HEK293 (cell line): ENCODE measurements around the gene WDR77.

Experiments used
- CTCF ChIA-PET: fragments of 350-600 bp; formaldehyde crosslinking; extraction: SDS; loops from one replicate; lab custom pipeline; 2021; ENCODE audit warnings: antibody characterized with exemption; lab: Yijun Ruan, JAX
- POLR2A ChIA-PET: fragments of 300-600 bp; formaldehyde crosslinking; extraction: SDS; loops from one replicate; lab custom pipeline; 2020; ENCODE audit warnings: antibody characterized with exemption, inconsistent platforms; lab: Yijun Ruan, JAX
- H3K27ac ChIP-seq: fragments of 200-500 bp; sonication (Bioruptor generic); 2 replicates; pipeline ENCODE4 v1.5.1; 2014; ENCODE audit warnings: low read depth, low read length, control low read depth, inconsistent platforms; ENCODE audit errors: extremely low read depth
- H3K36me3 ChIP-seq, 2 experiments: fragments of 200-500 bp in 1 of 2; sonication (Bioruptor generic) in 1 of 2; 1 replicate in 1 of 2; 2 replicates in 1 of 2; pipeline ENCODE4 v1.5.1; 2014 to 2017; ENCODE audit warnings: inconsistent platforms in 2 of 2, low read length in 2 of 2; ENCODE audit not compliant: control insufficient read depth in 2 of 2, insufficient read depth in 1 of 2
- H3K4me1 ChIP-seq: fragments of 200-500 bp; sonication (Bioruptor generic); 2 replicates; pipeline ENCODE4 v1.5.1; 2014; ENCODE audit warnings: mild to moderate bottlenecking, low read length, inconsistent platforms; ENCODE audit not compliant: control insufficient read depth, insufficient read depth
- H3K4me3 ChIP-seq: 2 replicates; pipeline ENCODE4 v1.5.1; 2011; ENCODE audit warnings: low read depth, mild to moderate bottlenecking, control low read depth, low read length, moderate library complexity
- H3K9me3 ChIP-seq: fragments of 200-500 bp; sonication (Bioruptor generic); 2 replicates; pipeline ENCODE4 v1.5.1; 2014; ENCODE audit warnings: low read depth, low read length, inconsistent platforms; ENCODE audit not compliant: control insufficient read depth, insufficient read depth
- FEZF1 ChIP-seq: fragments of 450-650 bp; formaldehyde crosslinking; IDR thresholded peaks from 2 replicates; pipeline ENCODE4 v1.5.1; 2016; ENCODE audit warnings: missing biosample characterization, missing genetic modification characterization
- GLIS1 ChIP-seq: fragments of 450-650 bp; formaldehyde crosslinking; IDR thresholded peaks from 2 replicates; pipeline ENCODE4 v1.5.1; 2016; ENCODE audit warnings: missing biosample characterization, missing genetic modification characterization
- HOXC10 ChIP-seq: sonication (generic); formaldehyde crosslinking; IDR thresholded peaks from 2 replicates; pipeline ENCODE4 v1.8.1; 2023; ENCODE audit warnings: mild to moderate bottlenecking, missing genetic modification reagents
- MYNN ChIP-seq: fragments of 450-650 bp; formaldehyde crosslinking; IDR thresholded peaks from 2 replicates; pipeline ENCODE4 v1.5.1; 2016; ENCODE audit warnings: missing biosample characterization, missing genetic modification characterization, borderline replicate concordance
- TCF7L2 ChIP-seq: IDR thresholded peaks from 2 replicates; pipeline ENCODE4 v1.6.1; 2011; ENCODE audit warnings: low read depth, mild to moderate bottlenecking, inconsistent platforms, low read length, moderate library complexity, borderline replicate concordance
- YY1 ChIP-seq: fragments of 450-650 bp; formaldehyde crosslinking; IDR thresholded peaks from 2 replicates; pipeline ENCODE4 v1.5.1; 2018; ENCODE audit warnings: missing biosample characterization, missing genetic modification characterization
- YY2 ChIP-seq: fragments of 450-650 bp; formaldehyde crosslinking; IDR thresholded peaks from 2 replicates; pipeline ENCODE4 v1.5.1; 2016; ENCODE audit warnings: missing biosample characterization, missing genetic modification characterization
- ZBTB20 ChIP-seq: fragments of 450-650 bp; formaldehyde crosslinking; IDR thresholded peaks from 2 replicates; pipeline ENCODE4 v1.5.1; 2016; ENCODE audit warnings: missing biosample characterization, missing genetic modification characterization
- ZNF169 ChIP-seq: fragments of 450-650 bp; formaldehyde crosslinking; IDR thresholded peaks from 2 replicates; pipeline ENCODE4 v1.5.1; 2016; ENCODE audit warnings: missing biosample characterization, missing genetic modification characterization
- ZNF341 ChIP-seq: fragments of 450-650 bp; formaldehyde crosslinking; IDR thresholded peaks from 2 replicates; pipeline ENCODE4; 2016; ENCODE audit warnings: low read depth, missing biosample characterization, missing genetic modification characterization
- ZNF366 ChIP-seq: fragments of 450-650 bp; formaldehyde crosslinking; conservative IDR thresholded peaks from 2 replicates; pipeline ENCODE4 v1.5.1; 2016; ENCODE audit warnings: missing biosample characterization, missing genetic modification characterization
- ZNF394 ChIP-seq: fragments of 450-650 bp; formaldehyde crosslinking; IDR thresholded peaks from 2 replicates; pipeline ENCODE4 v1.5.1; 2016; ENCODE audit warnings: missing biosample characterization, missing genetic modification characterization, mild to moderate bottlenecking, moderate library complexity, borderline replicate concordance
- ZNF501 ChIP-seq: fragments of 450-650 bp; formaldehyde crosslinking; IDR thresholded peaks from 2 replicates; pipeline ENCODE4 v1.5.1; 2016; ENCODE audit warnings: missing biosample characterization, missing genetic modification characterization
- ZNF521 ChIP-seq: fragments of 450-650 bp; formaldehyde crosslinking; IDR thresholded peaks from 2 replicates; pipeline ENCODE4 v1.5.1; 2017; ENCODE audit warnings: missing biosample characterization, mild to moderate bottlenecking, missing genetic modification characterization
- ZNF529 ChIP-seq: fragments of 450-650 bp; formaldehyde crosslinking; IDR thresholded peaks from 2 replicates; pipeline ENCODE4 v1.5.1; 2017; ENCODE audit warnings: missing genetic modification characterization, missing biosample characterization; ENCODE audit not compliant: insufficient replicate concordance
- ZNF623 ChIP-seq: fragments of 450-650 bp; formaldehyde crosslinking; IDR thresholded peaks from 2 replicates; pipeline ENCODE4 v1.5.1; 2016; ENCODE audit warnings: missing biosample characterization, missing genetic modification characterization
- ZNF670 ChIP-seq: fragments of 450-650 bp; formaldehyde crosslinking; IDR thresholded peaks from 2 replicates; pipeline ENCODE4 v1.5.1; 2016; ENCODE audit warnings: missing biosample characterization, missing genetic modification characterization, low read depth
- ZNF747 ChIP-seq: fragments of 450-650 bp; formaldehyde crosslinking; IDR thresholded peaks from 2 replicates; pipeline ENCODE4 v1.5.1; 2016; ENCODE audit warnings: missing biosample characterization, missing genetic modification characterization
- ZNF768 ChIP-seq: fragments of 450-650 bp; formaldehyde crosslinking; IDR thresholded peaks from 2 replicates; pipeline ENCODE4 v1.5.1; 2018; ENCODE audit warnings: missing biosample characterization, mild to moderate bottlenecking, missing genetic modification characterization
- ZNF791 ChIP-seq: fragments of 450-650 bp; formaldehyde crosslinking; IDR thresholded peaks from 2 replicates; pipeline ENCODE4 v1.5.1; 2016; ENCODE audit warnings: missing biosample characterization, missing genetic modification characterization
- ZNF830 ChIP-seq: fragments of 450-650 bp; IDR thresholded peaks from 2 replicates; pipeline ENCODE4 v1.5.0; 2018; ENCODE audit warnings: missing biosample characterization, missing genetic modification characterization, low read depth, mild to moderate bottlenecking, moderate library complexity
- TF ChIP-seq, protein P1 (sequence below): IDR thresholded peaks from 2 replicates; pipeline ENCODE4 v1.6.1; 2011; ENCODE audit warnings: mild to moderate bottlenecking, low read depth, low read length, borderline replicate concordance
- TF ChIP-seq, protein P2 (sequence below): fragments of 450-650 bp; formaldehyde crosslinking; IDR thresholded peaks from 2 replicates; pipeline ENCODE4 v1.5.1; 2017; ENCODE audit warnings: missing biosample characterization, missing genetic modification characterization
- TF ChIP-seq, protein P3 (sequence below): fragments of 450-650 bp; formaldehyde crosslinking; IDR thresholded peaks from 2 replicates; pipeline ENCODE4; 2016; ENCODE audit warnings: missing biosample characterization, missing genetic modification characterization
- TF ChIP-seq, protein P4 (sequence below): fragments of 450-650 bp; formaldehyde crosslinking; IDR thresholded peaks from 2 replicates; pipeline ENCODE4 v1.5.1; 2016; ENCODE audit warnings: missing biosample characterization, missing genetic modification characterization, low read depth
- TF ChIP-seq, protein P5 (sequence below): fragments of 450-650 bp; formaldehyde crosslinking; IDR thresholded peaks from 2 replicates; pipeline ENCODE4 v1.5.1; 2016; ENCODE audit warnings: missing biosample characterization, missing genetic modification characterization

The WDR77 gene

DNA sequence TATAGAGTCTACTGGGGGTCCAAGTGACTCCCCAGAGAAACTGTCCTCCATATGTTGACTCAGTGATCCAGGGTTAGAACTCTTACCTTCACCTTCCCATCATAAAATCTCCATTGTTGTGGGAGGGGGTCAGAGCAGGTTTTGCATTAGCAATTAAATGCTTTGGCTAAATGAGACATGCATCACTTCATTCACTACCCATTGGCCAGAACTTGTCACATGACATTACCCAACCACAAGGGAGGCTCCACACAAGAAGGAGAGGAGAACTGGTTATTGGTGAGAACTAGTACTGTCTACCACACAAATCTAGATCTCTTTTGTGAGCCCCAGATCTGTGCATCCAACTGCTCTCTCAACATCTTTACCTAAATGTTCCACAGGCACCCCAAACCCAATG is 20.5 kb upstream of the WDR77 start:
- H3K4me3 ChIP-seq = no peak overlapping the region
- ChIA-PET POLR2A (no interaction called here), CTCF (interaction anchor here (1.0 kb wide), 1 partner anchor 17 kb away, joined by 3 read pairs; no protein-coding TSS in a partner anchor)
- H3K9me3 ChIP-seq = no peaks in the 10 kb centered on the region
- no peaks in the 10 kb centered on the region for H3K4me1 ChIP-seq
- no peak overlapping the region for H3K27ac ChIP-seq
- H3K36me3 ChIP-seq = peaks cover 0 to 41% of the 10 kb centered on the region in 2 experiments; a peak in 1 of 3 replicates
- TF ChIP-seq TCF7L2 (no peak), ZNF791 (tag by site-specific recombination) (no peak), ZNF830 (tag by site-specific recombination) (no peak), HOXC10 (CRISPR knock-in tag) (no peak), ZNF529 (no peak), GLIS1 (no peak)
- TF ChIP-seq, protein P1, sequence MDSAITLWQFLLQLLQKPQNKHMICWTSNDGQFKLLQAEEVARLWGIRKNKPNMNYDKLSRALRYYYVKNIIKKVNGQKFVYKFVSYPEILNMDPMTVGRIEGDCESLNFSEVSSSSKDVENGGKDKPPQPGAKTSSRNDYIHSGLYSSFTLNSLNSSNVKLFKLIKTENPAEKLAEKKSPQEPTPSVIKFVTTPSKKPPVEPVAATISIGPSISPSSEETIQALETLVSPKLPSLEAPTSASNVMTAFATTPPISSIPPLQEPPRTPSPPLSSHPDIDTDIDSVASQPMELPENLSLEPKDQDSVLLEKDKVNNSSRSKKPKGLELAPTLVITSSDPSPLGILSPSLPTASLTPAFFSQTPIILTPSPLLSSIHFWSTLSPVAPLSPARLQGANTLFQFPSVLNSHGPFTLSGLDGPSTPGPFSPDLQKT = no peak
- TF ChIP-seq, protein P2, sequence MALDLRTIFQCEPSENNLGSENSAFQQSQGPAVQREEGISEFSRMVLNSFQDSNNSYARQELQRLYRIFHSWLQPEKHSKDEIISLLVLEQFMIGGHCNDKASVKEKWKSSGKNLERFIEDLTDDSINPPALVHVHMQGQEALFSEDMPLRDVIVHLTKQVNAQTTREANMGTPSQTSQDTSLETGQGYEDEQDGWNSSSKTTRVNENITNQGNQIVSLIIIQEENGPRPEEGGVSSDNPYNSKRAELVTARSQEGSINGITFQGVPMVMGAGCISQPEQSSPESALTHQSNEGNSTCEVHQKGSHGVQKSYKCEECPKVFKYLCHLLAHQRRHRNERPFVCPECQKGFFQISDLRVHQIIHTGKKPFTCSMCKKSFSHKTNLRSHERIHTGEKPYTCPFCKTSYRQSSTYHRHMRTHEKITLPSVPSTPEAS (tag by site-specific recombination) = no peak
- TF ChIP-seq, protein P3, sequence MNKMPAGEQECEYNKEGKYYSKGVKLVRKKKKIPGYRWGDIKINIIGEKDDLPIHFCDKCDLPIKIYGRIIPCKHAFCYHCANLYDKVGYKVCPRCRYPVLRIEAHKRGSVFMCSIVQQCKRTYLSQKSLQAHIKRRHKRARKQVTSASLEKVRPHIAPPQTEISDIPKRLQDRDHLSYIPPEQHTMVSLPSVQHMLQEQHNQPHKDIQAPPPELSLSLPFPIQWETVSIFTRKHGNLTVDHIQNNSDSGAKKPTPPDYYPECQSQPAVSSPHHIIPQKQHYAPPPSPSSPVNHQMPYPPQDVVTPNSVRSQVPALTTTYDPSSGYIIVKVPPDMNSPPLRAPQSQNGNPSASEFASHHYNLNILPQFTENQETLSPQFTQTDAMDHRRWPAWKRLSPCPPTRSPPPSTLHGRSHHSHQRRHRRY (tag by site-specific recombination) = no peak
- TF ChIP-seq, all 188 proteins: peak for 0

DNA sequence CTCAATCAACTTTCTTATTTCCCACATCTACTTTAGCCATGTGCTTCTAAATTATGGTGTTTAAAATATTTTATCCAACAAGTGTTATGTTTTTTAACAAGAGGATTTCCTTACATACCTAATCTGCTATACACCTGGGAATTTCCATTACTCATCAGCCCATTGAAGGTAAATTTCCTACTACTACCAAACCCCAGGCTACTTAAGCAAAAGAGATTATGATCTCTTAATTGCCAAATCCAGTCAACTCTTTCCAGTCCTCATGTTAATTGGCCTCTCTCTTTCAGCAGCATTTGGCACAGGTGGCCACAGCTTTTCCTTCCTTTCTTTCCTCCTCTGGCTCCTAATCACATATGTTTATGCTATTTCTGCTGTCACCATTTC is 19.7 kb upstream of the WDR77 start:
- no peaks in the 10 kb centered on the region for H3K9me3 ChIP-seq
- H3K4me3 ChIP-seq = no peak overlapping the region
- peaks cover 3% of the 10 kb centered on the region; the same call in 1 of the 2 replicates for H3K4me1 ChIP-seq
- TF ChIP-seq ZNF747 (tag by site-specific recombination) = no peak
- no peak for TF ChIP-seq ZBTB20 (tag by site-specific recombination)
- TF ChIP-seq ZNF501 (tag by site-specific recombination) = no peak
- TF ChIP-seq YY1 = no peak
- no peak for TF ChIP-seq ZNF366 (tag by site-specific recombination)
- no peak for TF ChIP-seq ZNF521 (tag by site-specific recombination)
- no peak for TF ChIP-seq ZNF394
- TF ChIP-seq, protein P4, sequence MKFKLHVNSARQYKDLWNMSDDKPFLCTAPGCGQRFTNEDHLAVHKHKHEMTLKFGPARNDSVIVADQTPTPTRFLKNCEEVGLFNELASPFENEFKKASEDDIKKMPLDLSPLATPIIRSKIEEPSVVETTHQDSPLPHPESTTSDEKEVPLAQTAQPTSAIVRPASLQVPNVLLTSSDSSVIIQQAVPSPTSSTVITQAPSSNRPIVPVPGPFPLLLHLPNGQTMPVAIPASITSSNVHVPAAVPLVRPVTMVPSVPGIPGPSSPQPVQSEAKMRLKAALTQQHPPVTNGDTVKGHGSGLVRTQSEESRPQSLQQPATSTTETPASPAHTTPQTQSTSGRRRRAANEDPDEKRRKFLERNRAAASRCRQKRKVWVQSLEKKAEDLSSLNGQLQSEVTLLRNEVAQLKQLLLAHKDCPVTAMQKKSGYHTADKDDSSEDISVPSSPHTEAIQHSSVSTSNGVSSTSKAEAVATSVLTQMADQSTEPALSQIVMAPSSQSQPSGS = no peak
- TF ChIP-seq YY2 (tag by site-specific recombination) = no peak
- no peak for TF ChIP-seq ZNF169
- TF ChIP-seq, protein P5, sequence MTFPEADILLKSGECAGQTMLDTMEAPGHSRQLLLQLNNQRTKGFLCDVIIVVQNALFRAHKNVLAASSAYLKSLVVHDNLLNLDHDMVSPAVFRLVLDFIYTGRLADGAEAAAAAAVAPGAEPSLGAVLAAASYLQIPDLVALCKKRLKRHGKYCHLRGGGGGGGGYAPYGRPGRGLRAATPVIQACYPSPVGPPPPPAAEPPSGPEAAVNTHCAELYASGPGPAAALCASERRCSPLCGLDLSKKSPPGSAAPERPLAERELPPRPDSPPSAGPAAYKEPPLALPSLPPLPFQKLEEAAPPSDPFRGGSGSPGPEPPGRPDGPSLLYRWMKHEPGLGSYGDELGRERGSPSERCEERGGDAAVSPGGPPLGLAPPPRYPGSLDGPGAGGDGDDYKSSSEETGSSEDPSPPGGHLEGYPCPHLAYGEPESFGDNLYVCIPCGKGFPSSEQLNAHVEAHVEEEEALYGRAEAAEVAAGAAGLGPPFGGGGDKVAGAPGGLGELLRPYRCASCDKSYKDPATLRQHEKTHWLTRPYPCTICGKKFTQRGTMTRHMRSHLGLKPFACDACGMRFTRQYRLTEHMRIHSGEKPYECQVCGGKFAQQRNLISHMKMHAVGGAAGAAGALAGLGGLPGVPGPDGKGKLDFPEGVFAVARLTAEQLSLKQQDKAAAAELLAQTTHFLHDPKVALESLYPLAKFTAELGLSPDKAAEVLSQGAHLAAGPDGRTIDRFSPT (tag by site-specific recombination) = no peak
- no peak for TF ChIP-seq MYNN
- no peak for TF ChIP-seq ZNF623
- TF ChIP-seq ZNF341 (tag by site-specific recombination) = no peak
- no peak for TF ChIP-seq ZNF670 (tag by site-specific recombination)
- no peak for TF ChIP-seq ZNF768 (tag by site-specific recombination)
- TF ChIP-seq FEZF1 (tag by site-specific recombination) = no peak
- H3K36me3 ChIP-seq = peaks cover 0 to 41% of the 10 kb centered on the region in 2 experiments; a peak in 1 of 3 replicates
- no peak overlapping the region for H3K27ac ChIP-seq
- ChIA-PET CTCF (interaction anchor here (0.9 to 1.0 kb wide), 2 partner anchors 16 to 62 kb away, joined by 3 to 4 read pairs; no protein-coding TSS in a partner anchor), POLR2A (no interaction called here)
